ENCODE measurements around the gene SLIT3.

SLIT3 gene

DNA sequence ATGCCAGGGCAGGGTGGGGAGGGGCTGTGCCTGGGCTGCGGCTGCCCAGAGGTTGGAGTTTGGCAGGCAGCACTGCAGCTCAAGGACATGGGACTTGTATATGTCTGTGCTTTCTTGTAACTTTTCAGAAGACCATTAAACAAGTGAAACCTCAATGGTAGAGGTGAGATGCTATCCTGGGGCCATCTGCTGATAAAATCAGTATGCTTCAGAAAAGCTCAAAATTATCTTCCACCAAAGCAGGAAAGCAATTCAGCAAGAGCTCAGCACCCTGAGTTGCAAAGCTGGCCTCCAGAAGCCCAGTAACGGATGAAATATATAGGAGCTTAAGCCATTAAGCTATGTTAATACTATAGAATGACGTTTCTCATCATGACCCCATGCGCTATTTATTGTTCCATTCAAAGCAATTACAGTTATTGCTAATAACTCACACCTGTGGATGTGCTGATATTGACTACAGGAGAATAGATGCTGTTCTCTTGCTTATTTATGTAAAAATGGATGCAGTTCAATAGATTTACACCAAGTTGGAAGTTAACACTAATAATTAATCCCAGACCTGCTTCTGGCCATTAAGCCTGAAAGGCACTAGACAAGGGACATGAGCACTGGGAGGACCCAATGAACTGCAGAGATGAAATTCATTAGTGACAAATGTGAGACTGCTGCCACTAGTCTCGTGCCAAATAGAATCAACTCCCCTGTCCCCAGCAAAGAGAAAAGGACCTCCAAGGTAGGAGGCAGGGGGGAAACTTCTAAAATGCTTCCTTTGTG, 405.5 kb downstream of the SLIT3 start:
- Histone ChIP-seq H3K4me3 (ENCODE audit: low read depth, low read length) (no peak overlapping the region), H3K36me3 (no peaks in the 10 kb centered on the region), H3K27me3 (no peaks in the 10 kb centered on the region), H3K9me3 (no peaks in the 10 kb centered on the region), H3K4me1 (peaks cover 73% of the 10 kb centered on the region)
- DNase-seq, result no peak
- TF ChIP-seq, protein P1, sequence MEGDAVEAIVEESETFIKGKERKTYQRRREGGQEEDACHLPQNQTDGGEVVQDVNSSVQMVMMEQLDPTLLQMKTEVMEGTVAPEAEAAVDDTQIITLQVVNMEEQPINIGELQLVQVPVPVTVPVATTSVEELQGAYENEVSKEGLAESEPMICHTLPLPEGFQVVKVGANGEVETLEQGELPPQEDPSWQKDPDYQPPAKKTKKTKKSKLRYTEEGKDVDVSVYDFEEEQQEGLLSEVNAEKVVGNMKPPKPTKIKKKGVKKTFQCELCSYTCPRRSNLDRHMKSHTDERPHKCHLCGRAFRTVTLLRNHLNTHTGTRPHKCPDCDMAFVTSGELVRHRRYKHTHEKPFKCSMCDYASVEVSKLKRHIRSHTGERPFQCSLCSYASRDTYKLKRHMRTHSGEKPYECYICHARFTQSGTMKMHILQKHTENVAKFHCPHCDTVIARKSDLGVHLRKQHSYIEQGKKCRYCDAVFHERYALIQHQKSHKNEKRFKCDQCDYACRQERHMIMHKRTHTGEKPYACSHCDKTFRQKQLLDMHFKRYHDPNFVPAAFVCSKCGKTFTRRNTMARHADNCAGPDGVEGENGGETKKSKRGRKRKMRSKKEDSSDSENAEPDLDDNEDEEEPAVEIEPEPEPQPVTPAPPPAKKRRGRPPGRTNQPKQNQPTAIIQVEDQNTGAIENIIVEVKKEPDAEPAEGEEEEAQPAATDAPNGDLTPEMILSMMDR (IDR thresholded peaks at IDR 0.05; ENCODE audit: low read depth, low read length), result no peak

- no peaks in the 10 kb centered on the region for H3K36me3 ChIP-seq
- peaks cover 80% of the 10 kb centered on the region for H3K4me1 ChIP-seq
- H3K9me3 ChIP-seq, result no peaks in the 10 kb centered on the region
- TF ChIP-seq, protein P1 (IDR thresholded peaks at IDR 0.05; ENCODE audit: low read depth, low read length), result no peak
- peak overlapping the region; percentile 6; the same call in 1 of the 2 replicates for H3K4me3 ChIP-seq (ENCODE audit: low read depth, low read length)
- peak; percentile 66 for DNase-seq
- H3K27me3 ChIP-seq, result no peaks in the 10 kb centered on the region
These were observed 407.7 kb downstream of the SLIT3 start for GRCh38 chr5:168893283-168893682.

GRCh38 chr5:168892618-168893186, 408.2 kb downstream of the SLIT3 start:
- Histone ChIP-seq H3K4me3 (ENCODE audit: low read depth, low read length) (no peak overlapping the region), H3K9me3 (no peaks in the 10 kb centered on the region), H3K27me3 (no peaks in the 10 kb centered on the region), H3K4me1 (peaks cover 81% of the 10 kb centered on the region), H3K36me3 (no peaks in the 10 kb centered on the region)
- TF ChIP-seq, protein P1 (IDR thresholded peaks at IDR 0.05; ENCODE audit: low read depth, low read length), result no peak
- DNase-seq, result no peak

DNA sequence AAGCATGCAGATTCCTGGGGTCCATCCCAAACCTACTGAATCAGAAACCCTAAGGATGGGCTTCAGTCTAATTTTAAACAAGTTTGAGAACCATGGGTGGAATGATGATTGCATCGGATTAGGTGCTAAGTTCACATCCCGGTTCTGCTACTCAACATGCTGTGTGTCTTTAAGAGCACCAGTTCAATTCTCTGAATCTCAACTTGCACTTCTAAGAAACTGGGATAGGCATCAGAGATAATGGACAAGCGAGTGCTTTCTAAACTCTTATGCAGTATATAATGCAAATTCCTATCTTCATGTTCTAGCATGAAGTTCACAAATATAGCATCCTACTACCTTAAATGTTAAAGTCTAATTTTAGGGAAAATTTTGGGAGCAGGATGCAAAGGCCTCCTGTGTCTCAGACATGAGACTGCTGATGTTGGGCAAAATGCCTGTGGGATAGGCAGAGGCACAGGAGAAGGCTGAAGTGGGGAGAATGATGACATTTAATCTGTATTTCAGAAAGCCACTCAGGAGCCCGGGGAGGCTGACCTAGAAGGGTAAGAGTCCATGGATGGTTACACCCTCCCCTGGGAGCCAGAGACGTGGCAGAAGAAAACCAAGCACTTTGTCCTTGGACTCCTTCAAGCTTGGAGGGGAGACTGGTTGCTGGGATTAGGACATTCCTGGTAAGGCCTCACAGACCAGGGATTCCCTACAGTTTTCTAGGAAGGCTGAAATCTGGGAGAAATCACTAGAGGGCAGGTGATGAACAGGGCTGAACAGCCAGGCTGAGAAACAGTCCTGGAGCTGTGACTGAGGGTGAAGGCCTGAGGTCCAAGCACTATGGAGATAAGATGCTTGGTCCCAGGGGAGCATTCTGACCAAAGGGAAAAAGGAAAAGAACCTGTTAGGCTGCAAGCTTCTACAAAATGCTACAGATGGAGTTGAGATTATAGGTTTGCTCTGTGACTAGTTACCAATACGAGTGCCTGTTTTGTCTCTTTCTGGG, 409.8 kb downstream of the SLIT3 start:
- peak; percentile 54 for DNase-seq
- Histone ChIP-seq H3K4me1 (peaks cover 84% of the 10 kb centered on the region), H3K4me3 (ENCODE audit: low read depth, low read length) (no peak overlapping the region), H3K36me3 (no peaks in the 10 kb centered on the region), H3K9me3 (no peaks in the 10 kb centered on the region), H3K27me3 (no peaks in the 10 kb centered on the region)
- TF ChIP-seq, protein P1 (IDR thresholded peaks at IDR 0.05; ENCODE audit: low read depth, low read length), result peak; percentile 28

GRCh38 chr5:168889039-168889438, 411.9 kb downstream of the SLIT3 start:
- no peaks in the 10 kb centered on the region for H3K27me3 ChIP-seq
- H3K4me1 ChIP-seq, result peaks cover 77% of the 10 kb centered on the region
- TF ChIP-seq, protein P1 (IDR thresholded peaks at IDR 0.05; ENCODE audit: low read depth, low read length), result no peak
- no peaks in the 10 kb centered on the region for H3K36me3 ChIP-seq
- H3K9me3 ChIP-seq, result no peaks in the 10 kb centered on the region
- DNase-seq, result no peak
- H3K4me3 ChIP-seq (ENCODE audit: low read depth, low read length), result no peak overlapping the region

All from BE2C (cell line).